HepG2 (cell line): Measurements from ENCODE around the gene CES3. TPM values are rescaled to one million over a fixed set of nuclear protein-coding genes. Genes with fewer than 3 reads are reported as not detected.

Experiments
- CENPX ChIP-seq: sonication (generic); formaldehyde crosslinking; IDR thresholded peaks from 2 replicates; pipeline ENCODE4 v1.9.0; 2021; ENCODE audit warnings: mild to moderate bottlenecking, missing genetic modification reagents, moderate library complexity
- HDAC2 ChIP-seq: sonication (generic); formaldehyde crosslinking; IDR thresholded peaks from 2 replicates; pipeline ENCODE4 v1.4.0; 2020; ENCODE audit warnings: missing genetic modification reagents
- HNF4A ChIP-seq: sonication (generic); formaldehyde crosslinking; IDR thresholded peaks from 2 replicates; pipeline ENCODE4 v1.4.0; 2020; ENCODE audit warnings: missing genetic modification reagents
- HOXA9 ChIP-seq: sonication (generic); formaldehyde crosslinking; IDR thresholded peaks from 2 replicates; pipeline ENCODE4 v1.8.1; 2022; ENCODE audit warnings: missing genetic modification reagents, mild to moderate bottlenecking, moderate library complexity, borderline replicate concordance
- KDM1A ChIP-seq: IDR thresholded peaks from 2 replicates; pipeline ENCODE4 v1.6.1; 2016; ENCODE audit warnings: missing compliant biosample characterization
- NFAT5 ChIP-seq: sonication (generic); formaldehyde crosslinking; IDR thresholded peaks from 2 replicates; pipeline ENCODE4 v1.4.0; 2020; ENCODE audit warnings: missing genetic modification reagents
- ONECUT2 ChIP-seq: sonication (generic); formaldehyde crosslinking; IDR thresholded peaks from 2 replicates; pipeline ENCODE4 v1.4.0; 2020; ENCODE audit warnings: missing genetic modification reagents
- SMARCC2 ChIP-seq: fragments of 450-650 bp; IDR thresholded peaks from 2 replicates; pipeline ENCODE4 v1.6.1; 2017; ENCODE audit warnings: antibody characterized with exemption, mild to moderate bottlenecking
- TARDBP ChIP-seq: sonication (generic); formaldehyde crosslinking; IDR thresholded peaks from 2 replicates; pipeline ENCODE4 v1.8.0; 2022; ENCODE audit warnings: mild to moderate bottlenecking, missing genetic modification reagents
- ZFP36 ChIP-seq: fragments of 150-350 bp; IDR thresholded peaks from 2 replicates; pipeline ENCODE4 v1.6.1; 2018; ENCODE audit warnings: borderline replicate concordance, low read length, low read depth; ENCODE audit not compliant: partially characterized antibody
- ZFY ChIP-seq: sonication (generic); formaldehyde crosslinking; IDR thresholded peaks from 2 replicates; pipeline ENCODE4 v1.4.0; 2020; ENCODE audit warnings: missing genetic modification reagents
- ZNF205 ChIP-seq: IDR thresholded peaks from 2 replicates; pipeline ENCODE4 v1.6.1; 2018; ENCODE audit warnings: missing biosample characterization, missing genetic modification reagents
- ZNF460 ChIP-seq: sonication (generic); formaldehyde crosslinking; IDR thresholded peaks from 2 replicates; pipeline ENCODE4 v1.5.1; 2020; ENCODE audit warnings: missing genetic modification reagents, mild to moderate bottlenecking, borderline replicate concordance
- ZNF496 ChIP-seq: sonication (generic); formaldehyde crosslinking; IDR thresholded peaks from 2 replicates; pipeline ENCODE4 v1.8.1; 2023; ENCODE audit warnings: mild to moderate bottlenecking, moderate library complexity, missing genetic modification reagents; ENCODE audit not compliant: insufficient replicate concordance
- ZNF570 ChIP-seq: sonication (generic); formaldehyde crosslinking; IDR thresholded peaks from 2 replicates; pipeline ENCODE4 v1.4.0; 2020; ENCODE audit warnings: mild to moderate bottlenecking, missing genetic modification reagents, borderline replicate concordance
- ZNF672 ChIP-seq: sonication (generic); formaldehyde crosslinking; IDR thresholded peaks from 2 replicates; pipeline ENCODE4 v1.8.1; 2022; ENCODE audit warnings: missing genetic modification reagents
- polyA plus RNA-seq, 8 experiments: library from polyadenylated mRNA; depleted of rRNA in 3 of 8; stranded (reverse) in 7 of 8; unstranded in 1 of 8; fragments of >200 nt; fragmentation: Illumina TruSeq in 4 of 8; extraction: Trizol in 4 of 8; gene quantifications; 2 replicates each; pipeline versions ENCODE4 v1.2.1 to v1.2.3, GENCODE V29; 2011 to 2016; ENCODE audit warnings: low read depth in 4 of 8, missing spikeins in 1 of 8, mixed read lengths in 1 of 8; ENCODE audit not compliant: insufficient read depth in 1 of 8
- total RNA-seq, 5 experiments: library from RNA; depleted of rRNA; stranded (reverse); fragments of >200 nt; fragmentation: Illumina TruSeq; extraction: Trizol; gene quantifications; 2 replicates each; pipeline ENCODE4 v1.2.3, GENCODE V29; 2016; ENCODE audit warnings: low read depth in 1 of 5
- TF ChIP-seq, protein P1 (sequence below): sonication (generic); formaldehyde crosslinking; IDR thresholded peaks from 2 replicates; pipeline ENCODE4 v1.8.1; 2022; ENCODE audit warnings: low read depth, mild to moderate bottlenecking, missing genetic modification reagents
- TF ChIP-seq, protein P2 (sequence below): IDR thresholded peaks from 2 replicates; pipeline ENCODE4 v1.4.0; 2020; ENCODE audit warnings: mild to moderate bottlenecking, missing genetic modification reagents

Gene CES3
- total and polyA plus RNA-seq, 2 of the 13 experiments (the other 11 are each of a cell fraction or from before 2014, with no cell fraction given), result 6.6 to 17.4 TPM

- TF ChIP-seq ZFP36 (no peak), CENPX (CRISPR knock-in tag) (no peak), NFAT5 (peak; percentile 78), HDAC2 (peak; percentile 94), HNF4A (CRISPR knock-in tag) (peak; percentile 70), SMARCC2 (no peak), ZNF496 (CRISPR knock-in tag) (no peak), ZNF570 (CRISPR knock-in tag) (0 out of 2 replicates have a peak, but pooled peaks have one; percentile 64), KDM1A (CRISPR knock-in tag) (no peak), ZNF672 (CRISPR knock-in tag) (0 out of 2 replicates have a peak, but pooled peaks have one; percentile 76), ONECUT2 (CRISPR knock-in tag) (peak; percentile 39; the same call in 1 of the 2 replicates), ZNF205 (CRISPR knock-in tag) (peak; percentile 96; the same call in 1 of the 2 replicates), HOXA9 (CRISPR knock-in tag) (peak; percentile 59; the same call in 1 of the 2 replicates), ZFY (CRISPR knock-in tag) (peak; percentile 99), TARDBP (CRISPR knock-in tag) (peak; percentile 91), ZNF460 (CRISPR knock-in tag) (no peak; the same call in 1 of the 2 replicates)
- TF ChIP-seq, protein P1, sequence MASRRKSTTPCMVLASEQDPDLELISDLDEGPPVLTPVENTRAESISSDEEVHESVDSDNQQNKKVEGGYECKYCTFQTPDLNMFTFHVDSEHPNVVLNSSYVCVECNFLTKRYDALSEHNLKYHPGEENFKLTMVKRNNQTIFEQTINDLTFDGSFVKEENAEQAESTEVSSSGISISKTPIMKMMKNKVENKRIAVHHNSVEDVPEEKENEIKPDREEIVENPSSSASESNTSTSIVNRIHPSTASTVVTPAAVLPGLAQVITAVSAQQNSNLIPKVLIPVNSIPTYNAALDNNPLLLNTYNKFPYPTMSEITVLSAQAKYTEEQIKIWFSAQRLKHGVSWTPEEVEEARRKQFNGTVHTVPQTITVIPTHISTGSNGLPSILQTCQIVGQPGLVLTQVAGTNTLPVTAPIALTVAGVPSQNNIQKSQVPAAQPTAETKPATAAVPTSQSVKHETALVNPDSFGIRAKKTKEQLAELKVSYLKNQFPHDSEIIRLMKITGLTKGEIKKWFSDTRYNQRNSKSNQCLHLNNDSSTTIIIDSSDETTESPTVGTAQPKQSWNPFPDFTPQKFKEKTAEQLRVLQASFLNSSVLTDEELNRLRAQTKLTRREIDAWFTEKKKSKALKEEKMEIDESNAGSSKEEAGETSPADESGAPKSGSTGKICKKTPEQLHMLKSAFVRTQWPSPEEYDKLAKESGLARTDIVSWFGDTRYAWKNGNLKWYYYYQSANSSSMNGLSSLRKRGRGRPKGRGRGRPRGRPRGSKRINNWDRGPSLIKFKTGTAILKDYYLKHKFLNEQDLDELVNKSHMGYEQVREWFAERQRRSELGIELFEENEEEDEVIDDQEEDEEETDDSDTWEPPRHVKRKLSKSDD (CRISPR knock-in tag), result peak; percentile 86; the same call in 1 of the 2 replicates
- TF ChIP-seq, protein P2, sequence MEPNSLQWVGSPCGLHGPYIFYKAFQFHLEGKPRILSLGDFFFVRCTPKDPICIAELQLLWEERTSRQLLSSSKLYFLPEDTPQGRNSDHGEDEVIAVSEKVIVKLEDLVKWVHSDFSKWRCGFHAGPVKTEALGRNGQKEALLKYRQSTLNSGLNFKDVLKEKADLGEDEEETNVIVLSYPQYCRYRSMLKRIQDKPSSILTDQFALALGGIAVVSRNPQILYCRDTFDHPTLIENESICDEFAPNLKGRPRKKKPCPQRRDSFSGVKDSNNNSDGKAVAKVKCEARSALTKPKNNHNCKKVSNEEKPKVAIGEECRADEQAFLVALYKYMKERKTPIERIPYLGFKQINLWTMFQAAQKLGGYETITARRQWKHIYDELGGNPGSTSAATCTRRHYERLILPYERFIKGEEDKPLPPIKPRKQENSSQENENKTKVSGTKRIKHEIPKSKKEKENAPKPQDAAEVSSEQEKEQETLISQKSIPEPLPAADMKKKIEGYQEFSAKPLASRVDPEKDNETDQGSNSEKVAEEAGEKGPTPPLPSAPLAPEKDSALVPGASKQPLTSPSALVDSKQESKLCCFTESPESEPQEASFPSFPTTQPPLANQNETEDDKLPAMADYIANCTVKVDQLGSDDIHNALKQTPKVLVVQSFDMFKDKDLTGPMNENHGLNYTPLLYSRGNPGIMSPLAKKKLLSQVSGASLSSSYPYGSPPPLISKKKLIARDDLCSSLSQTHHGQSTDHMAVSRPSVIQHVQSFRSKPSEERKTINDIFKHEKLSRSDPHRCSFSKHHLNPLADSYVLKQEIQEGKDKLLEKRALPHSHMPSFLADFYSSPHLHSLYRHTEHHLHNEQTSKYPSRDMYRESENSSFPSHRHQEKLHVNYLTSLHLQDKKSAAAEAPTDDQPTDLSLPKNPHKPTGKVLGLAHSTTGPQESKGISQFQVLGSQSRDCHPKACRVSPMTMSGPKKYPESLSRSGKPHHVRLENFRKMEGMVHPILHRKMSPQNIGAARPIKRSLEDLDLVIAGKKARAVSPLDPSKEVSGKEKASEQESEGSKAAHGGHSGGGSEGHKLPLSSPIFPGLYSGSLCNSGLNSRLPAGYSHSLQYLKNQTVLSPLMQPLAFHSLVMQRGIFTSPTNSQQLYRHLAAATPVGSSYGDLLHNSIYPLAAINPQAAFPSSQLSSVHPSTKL, result peak; percentile 77; the same call in 1 of the 2 replicates
Measured at GRCh38 chr16:66934138-66934838, 26.8 kb upstream of the CES3 start, which contains the start of gene CIAO2B (continued).
